NT2/D1 (cell line): Measurements from ENCODE around the gene ZDHHC8.

Source experiments
- DNase-seq: peaks from one replicate; pipeline ENCODE4 v3.0.0-alpha.2; 2011; ENCODE audit warnings: low read depth, low spot score
- H3K27me3 ChIP-seq: 2 replicates; pipeline ENCODE4 v1.6.0; 2011; ENCODE audit warnings: mild to moderate bottlenecking; ENCODE audit not compliant: insufficient read length, insufficient read depth
- H3K36me3 ChIP-seq: 2 replicates; pipeline ENCODE4 v1.6.1; 2011; ENCODE audit warnings: mild to moderate bottlenecking, low read length, mixed read lengths; ENCODE audit not compliant: insufficient read depth, insufficient read length
- H3K4me1 ChIP-seq: 2 replicates; pipeline ENCODE4 v1.5.1; 2011; ENCODE audit not compliant: insufficient read depth, insufficient read length
- H3K4me3 ChIP-seq: 2 replicates; pipeline ENCODE4 v1.5.1; 2011; ENCODE audit warnings: low read depth; ENCODE audit not compliant: insufficient read length
- H3K9ac ChIP-seq: 2 replicates; pipeline ENCODE4 v1.6.0; 2011; ENCODE audit warnings: low read depth; ENCODE audit not compliant: insufficient read length
- H3K9me3 ChIP-seq: 2 replicates; pipeline ENCODE4 v1.5.1; 2011; ENCODE audit warnings: mild to moderate bottlenecking, low read length; ENCODE audit not compliant: insufficient read depth
- SUZ12 ChIP-seq: IDR thresholded peaks from 2 replicates; pipeline ENCODE4 v1.6.1; 2011; ENCODE audit not compliant: insufficient read length, insufficient read depth; ENCODE audit errors: extremely low read depth
- YY1 ChIP-seq: IDR thresholded peaks from 2 replicates; pipeline ENCODE4 v1.6.1; 2011; ENCODE audit not compliant: insufficient read length, insufficient read depth
- ZNF274 ChIP-seq: IDR thresholded peaks from 2 replicates; pipeline ENCODE4 v1.6.1; 2011; ENCODE audit warnings: mild to moderate bottlenecking, low read depth, low read length

The ZDHHC8 gene

DNA sequence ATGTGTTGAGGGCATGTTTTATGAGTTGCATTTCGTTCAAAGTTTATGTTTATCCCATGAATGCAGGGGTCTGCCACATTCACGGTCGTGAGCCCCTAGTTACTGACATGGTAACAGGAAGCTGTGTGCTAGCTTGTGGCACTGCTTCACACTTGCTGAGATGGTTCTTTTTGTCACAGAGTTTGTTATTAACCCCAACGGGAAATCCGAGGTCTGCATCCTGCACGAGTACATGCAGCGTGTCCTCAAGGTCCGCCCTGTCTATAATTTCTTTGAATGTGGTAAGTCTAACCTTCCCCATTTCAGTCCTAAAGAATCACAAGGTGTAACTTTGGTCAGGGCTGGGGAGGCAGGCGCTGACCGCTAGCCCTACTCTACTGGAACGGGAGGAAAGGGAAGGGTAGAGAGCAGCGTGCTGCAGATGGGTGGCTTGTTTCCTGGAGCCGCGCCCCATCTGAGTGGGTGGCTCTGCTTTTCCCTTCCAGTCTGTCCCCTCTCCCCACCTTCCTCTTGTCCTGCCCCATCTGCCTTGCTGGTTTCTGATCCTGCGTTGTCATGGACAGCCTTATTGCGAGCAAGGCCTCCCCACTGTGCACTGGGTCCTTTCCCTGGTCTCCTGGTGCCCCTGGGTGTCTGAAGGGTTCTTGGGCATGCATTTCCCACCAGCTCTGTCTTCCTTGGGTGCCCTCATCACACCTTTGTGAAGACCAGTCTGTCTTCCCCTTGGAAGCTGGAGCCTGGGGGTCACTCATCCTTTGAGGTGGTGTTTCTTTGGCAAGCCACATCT, 39.7 kb upstream of the ZDHHC8 start:
- no peaks in the 10 kb centered on the region for H3K9me3 ChIP-seq
- H3K36me3 ChIP-seq: peaks cover 98% of the 10 kb centered on the region
- no peak for TF ChIP-seq ZNF274
- no peak for TF ChIP-seq YY1
- no peak for TF ChIP-seq SUZ12

DNA sequence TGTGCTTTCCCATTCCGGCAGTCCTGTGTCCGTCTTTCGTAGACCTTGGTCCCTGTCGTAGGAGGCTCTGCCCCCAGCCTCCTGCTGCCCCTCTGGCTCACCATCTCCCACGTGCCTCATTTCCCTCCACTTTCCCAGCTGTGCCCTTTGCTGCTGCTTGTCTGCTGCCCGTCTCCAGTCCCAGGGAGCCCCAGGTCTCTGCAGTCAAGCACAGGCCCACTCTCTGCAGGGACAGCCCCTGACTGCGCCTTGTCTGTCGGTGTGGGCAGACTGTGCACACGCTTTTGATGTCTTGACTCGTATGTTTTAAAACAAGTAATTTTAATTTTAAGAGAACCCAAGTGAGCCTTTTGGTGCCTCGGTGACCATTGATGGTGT, 39.1 kb upstream of the ZDHHC8 start:
- no peak for TF ChIP-seq ZNF274
- Histone ChIP-seq H3K4me1 (no peaks in the 10 kb centered on the region), H3K4me3 (no peak overlapping the region), H3K27me3 (no peaks in the 10 kb centered on the region), H3K36me3 (peaks cover 97% of the 10 kb centered on the region), H3K9ac (no peak overlapping the region), H3K9me3 (no peaks in the 10 kb centered on the region)
- no peak for DNase-seq

More for the DNA sequence above, 39.7 kb upstream of the ZDHHC8 start:
- no peaks in the 10 kb centered on the region for H3K27me3 ChIP-seq
- H3K4me3 ChIP-seq: no peak overlapping the region
- no peak overlapping the region for H3K9ac ChIP-seq
- H3K4me1 ChIP-seq: no peaks in the 10 kb centered on the region
- no peak for DNase-seq

DNA sequence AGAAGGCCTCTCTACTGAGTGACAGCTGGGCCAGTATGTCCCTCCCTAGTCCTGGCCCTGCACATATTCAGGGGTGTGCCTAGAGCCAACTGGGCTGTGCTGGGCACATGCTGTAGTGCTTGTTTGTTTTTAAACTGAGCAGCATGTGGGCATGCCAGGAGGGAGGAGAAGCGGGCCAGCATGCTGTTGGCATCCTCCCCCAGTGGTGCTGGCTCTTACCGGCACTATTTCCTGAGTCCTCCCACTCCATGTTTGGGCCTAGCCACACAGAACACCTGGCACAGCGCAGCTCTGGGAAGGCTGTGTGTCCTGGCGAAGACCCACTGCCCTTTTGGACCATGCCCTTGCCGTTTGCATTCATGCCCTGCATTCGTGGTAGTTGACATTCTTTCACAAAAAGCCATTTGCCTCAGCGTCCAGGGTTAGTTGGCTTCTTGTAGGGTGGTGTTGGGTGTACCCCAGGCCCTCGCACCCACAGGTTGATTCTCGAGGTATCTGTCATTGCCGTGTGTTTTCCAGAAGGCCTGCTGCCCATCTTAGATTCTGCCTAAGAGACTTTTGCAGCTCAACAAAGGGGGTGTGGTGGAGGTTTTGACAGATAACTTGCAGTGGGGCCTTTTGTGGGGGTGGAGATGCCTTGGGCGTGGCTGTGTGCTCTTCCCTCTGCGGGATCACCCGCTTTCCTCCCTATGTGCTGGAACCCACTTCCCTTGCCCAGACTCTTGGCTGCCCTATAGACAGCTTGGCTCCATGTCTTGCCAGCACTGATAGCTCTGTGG, 38.0 kb upstream of the ZDHHC8 start:
- H3K9me3 ChIP-seq: no peaks in the 10 kb centered on the region
- H3K27me3 ChIP-seq: no peaks in the 10 kb centered on the region
- H3K36me3 ChIP-seq: peaks cover 91% of the 10 kb centered on the region
- no peak overlapping the region for H3K4me3 ChIP-seq
- H3K4me1 ChIP-seq: no peaks in the 10 kb centered on the region
- no peak overlapping the region for H3K9ac ChIP-seq
- no peak for DNase-seq
- TF ChIP-seq YY1 (no peak), ZNF274 (no peak), SUZ12 (no peak)

DNA sequence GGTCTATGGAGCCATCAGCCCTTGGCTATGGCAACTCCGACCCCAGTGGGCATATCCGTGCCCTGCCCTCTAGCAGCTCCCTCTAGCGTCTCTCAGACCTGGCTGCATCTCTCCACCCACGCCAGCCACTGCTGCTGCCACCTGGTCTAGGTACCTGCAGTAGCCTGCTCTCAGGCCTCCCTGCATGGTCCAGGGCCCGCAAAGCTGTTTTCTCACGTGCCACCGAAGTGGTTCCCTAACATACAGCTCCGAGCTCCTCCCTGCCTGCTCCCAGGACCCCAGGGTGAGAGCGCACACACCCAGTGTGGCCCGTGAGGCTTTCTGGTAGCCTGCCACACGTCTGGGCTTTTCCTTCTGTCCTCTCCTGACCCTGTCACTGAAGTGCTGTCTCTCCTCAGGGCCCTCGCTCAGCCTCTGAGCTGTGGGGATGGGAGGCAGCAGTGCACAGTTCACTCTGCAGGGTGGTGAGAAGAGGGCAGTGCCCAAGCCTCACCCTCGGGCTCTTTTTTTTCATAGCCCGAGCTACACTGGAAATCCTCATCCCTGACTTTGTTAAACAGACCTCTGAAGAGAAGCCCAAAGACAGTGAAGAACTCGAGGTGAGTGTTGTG, 37.3 kb upstream of the ZDHHC8 start:
- TF ChIP-seq ZNF274 (no peak), YY1 (no peak), SUZ12 (no peak)
- no peaks in the 10 kb centered on the region for H3K9me3 ChIP-seq
- peaks cover 91% of the 10 kb centered on the region for H3K36me3 ChIP-seq
- no peak overlapping the region for H3K4me3 ChIP-seq
- H3K27me3 ChIP-seq: no peaks in the 10 kb centered on the region
- no peaks in the 10 kb centered on the region for H3K4me1 ChIP-seq
- H3K9ac ChIP-seq: no peak overlapping the region
- DNase-seq: no peak

DNA sequence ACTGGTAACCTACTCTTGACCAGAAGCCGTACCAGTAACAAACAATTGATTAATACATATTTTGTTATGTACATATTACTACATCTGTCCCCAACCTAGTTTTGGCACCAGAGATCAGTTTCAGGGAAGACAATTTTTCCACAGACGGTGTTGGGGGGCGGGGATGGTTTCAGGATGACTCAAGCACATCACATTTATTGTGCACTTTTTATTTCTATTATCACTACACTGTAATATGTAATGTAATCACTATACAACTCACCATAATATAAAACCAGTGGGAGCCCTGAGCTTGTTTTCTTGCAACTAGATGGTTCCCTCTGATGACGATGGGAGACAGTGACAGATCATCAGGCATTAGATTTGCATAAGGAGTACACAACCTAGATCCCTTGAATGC, 36.1 kb upstream of the ZDHHC8 start:
- DNase-seq: no peak
- no peak for TF ChIP-seq YY1
- TF ChIP-seq ZNF274: no peak
- TF ChIP-seq SUZ12: no peak
- Histone ChIP-seq H3K36me3 (peaks cover 90% of the 10 kb centered on the region), H3K4me3 (no peak overlapping the region), H3K9me3 (no peaks in the 10 kb centered on the region), H3K4me1 (peaks cover 2% of the 10 kb centered on the region), H3K9ac (no peak overlapping the region), H3K27me3 (no peaks in the 10 kb centered on the region)

DNA sequence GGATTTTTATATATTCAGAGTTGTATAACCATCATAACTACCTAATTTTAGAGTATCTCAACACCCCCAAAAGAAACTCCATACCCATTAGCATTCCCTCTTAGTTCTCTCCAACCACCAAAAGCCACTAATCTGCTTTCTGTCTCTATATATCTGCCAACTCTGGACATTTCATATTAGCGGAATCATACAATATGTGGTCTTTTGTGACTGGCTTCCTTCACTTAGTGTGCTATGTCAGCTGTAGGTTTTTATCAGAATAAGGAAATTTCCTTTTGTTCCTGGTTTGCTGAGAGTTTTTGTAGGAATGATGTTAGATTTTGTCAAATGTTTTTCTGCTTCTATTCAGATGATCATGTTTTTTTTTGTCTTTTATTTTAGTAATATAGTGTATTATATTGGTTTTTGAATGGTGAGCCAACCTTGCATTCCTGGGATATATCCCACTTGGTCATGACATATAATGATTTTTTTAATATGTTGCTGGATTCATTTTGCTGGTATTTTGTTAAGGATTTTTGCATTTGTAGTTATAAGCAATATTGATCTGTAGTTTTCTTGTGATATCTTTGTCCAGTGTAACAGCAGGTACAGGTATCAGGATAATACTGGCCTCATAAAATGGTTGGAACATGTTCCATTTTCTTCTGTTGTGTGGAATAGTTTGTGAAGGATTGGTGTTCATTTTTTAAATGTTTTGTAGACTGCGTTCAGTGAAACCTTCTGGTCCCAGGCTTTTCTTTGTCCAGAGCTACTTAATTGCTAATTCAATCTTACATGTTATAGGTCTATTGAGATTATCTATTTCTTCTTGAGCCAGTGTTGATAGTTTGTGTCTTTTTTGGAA, 34.8 kb upstream of the ZDHHC8 start:
- no peak overlapping the region for H3K9ac ChIP-seq
- peaks cover 2% of the 10 kb centered on the region for H3K4me1 ChIP-seq
- H3K4me3 ChIP-seq: no peak overlapping the region
- H3K27me3 ChIP-seq: no peaks in the 10 kb centered on the region
- peaks cover 88% of the 10 kb centered on the region for H3K36me3 ChIP-seq
- TF ChIP-seq YY1 (no peak), SUZ12 (no peak), ZNF274 (no peak)
- DNase-seq: no peak
- no peaks in the 10 kb centered on the region for H3K9me3 ChIP-seq
